ENCODE data around the gene DAD1.
"Not testable (repeated sequence)": the region's sequence is repeated elsewhere in the genome, so short reads cannot be mapped to it uniquely, and the experiment has no call there.

The DAD1 gene

GRCh38 chr14:22598099-22598895 lies 9.3 kb upstream of the DAD1 start, which contains the start of gene ABHD4:
Gene ABHD4, plus strand, starts transcription at chr14:22598300. Its CDS starts 7 bp downstream, at chr14:22598307.
- peak within 1 kb of the TSS; percentile 76 for H3K4me3 ChIP-seq (ENCODE audit: low read length)
- no peaks in the 10 kb centered on the region for H3K9me3 ChIP-seq (replicated peaks; ENCODE audit: low read length)
- H3K27me3 ChIP-seq (ENCODE audit: control insufficient read depth, insufficient read depth, low read length), result peaks cover 4% of the 10 kb centered on the region
- H3K4me1 ChIP-seq (ENCODE audit: control insufficient read depth, insufficient read depth, low read length), result peaks cover 22% of the 10 kb centered on the region
- H3K36me3 ChIP-seq (ENCODE audit: insufficient read depth, low read length), result peaks cover 13% of the 10 kb centered on the region
- peak within 1 kb of the TSS; percentile 97 for H3K4me2 ChIP-seq (ENCODE audit: low read length)
- H3K9ac ChIP-seq (ENCODE audit: low read depth, low read length), result peak within 1 kb of the TSS; percentile 84

- Histone ChIP-seq H3K4me1 (ENCODE audit: control insufficient read depth, insufficient read depth, low read length) (peaks cover 16% of the 10 kb centered on the region), H3K4me3 (ENCODE audit: low read length) (peak overlapping the region; percentile 76), H3K4me2 (ENCODE audit: low read length) (peak overlapping the region; percentile 97), H3K27me3 (ENCODE audit: control insufficient read depth, insufficient read depth, low read length) (peaks cover 9% of the 10 kb centered on the region), H3K9ac (ENCODE audit: low read depth, low read length) (peak overlapping the region; percentile 84), H3K9me3 (replicated peaks; ENCODE audit: low read length) (no peaks in the 10 kb centered on the region), H3K36me3 (ENCODE audit: insufficient read depth, low read length) (peaks cover 11% of the 10 kb centered on the region)
Observed at GRCh38 chr14:22597771-22598098, 8.7 kb upstream of the DAD1 start.

DNA sequence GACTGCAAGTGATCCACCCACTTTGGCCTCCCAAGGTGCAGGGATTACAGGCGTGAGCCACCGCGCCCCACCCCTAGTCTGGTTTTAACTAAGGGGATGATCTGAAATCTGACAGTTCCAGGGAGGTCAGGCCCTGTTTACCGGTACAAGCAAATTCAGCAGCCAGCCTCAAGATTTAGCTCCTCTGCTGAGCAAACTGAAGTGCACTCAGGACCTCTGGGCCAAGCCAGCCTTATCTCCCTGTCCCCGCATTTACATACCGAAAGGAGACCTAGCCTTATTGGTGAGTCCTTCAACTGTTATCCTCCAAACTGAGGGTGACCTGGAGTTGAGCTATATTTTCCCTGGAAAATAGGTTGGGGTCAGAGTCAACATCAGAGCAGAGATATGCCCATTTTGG lies 8.2 kb upstream of the DAD1 start:
- no peak overlapping the region for H3K4me3 ChIP-seq (ENCODE audit: low read length)

GRCh38 chr14:22596354-22596879 lies 7.4 kb upstream of the DAD1 start:
- Histone ChIP-seq H3K36me3 (ENCODE audit: insufficient read depth, low read length) (peaks cover 3% of the 10 kb centered on the region), H3K9me3 (replicated peaks; ENCODE audit: low read length) (no peaks in the 10 kb centered on the region), H3K4me1 (ENCODE audit: control insufficient read depth, insufficient read depth, low read length) (peaks cover 10% of the 10 kb centered on the region), H3K4me3 (ENCODE audit: low read length) (no peak overlapping the region), H3K9ac (ENCODE audit: low read depth, low read length) (no peak overlapping the region), H3K4me2 (ENCODE audit: low read length) (no peak overlapping the region), H3K27me3 (ENCODE audit: control insufficient read depth, insufficient read depth, low read length) (peaks cover 13% of the 10 kb centered on the region)

More for the DNA sequence above, 8.2 kb upstream of the DAD1 start:
- Histone ChIP-seq H3K9me3 (replicated peaks; ENCODE audit: low read length) (no peaks in the 10 kb centered on the region), H3K27me3 (ENCODE audit: control insufficient read depth, insufficient read depth, low read length) (peaks cover 13% of the 10 kb centered on the region), H3K36me3 (ENCODE audit: insufficient read depth, low read length) (peaks cover 8% of the 10 kb centered on the region), H3K4me2 (ENCODE audit: low read length) (peak overlapping the region; percentile 97), H3K4me1 (ENCODE audit: control insufficient read depth, insufficient read depth, low read length) (peaks cover 12% of the 10 kb centered on the region), H3K9ac (ENCODE audit: low read depth, low read length) (peak overlapping the region; percentile 84)

DNA sequence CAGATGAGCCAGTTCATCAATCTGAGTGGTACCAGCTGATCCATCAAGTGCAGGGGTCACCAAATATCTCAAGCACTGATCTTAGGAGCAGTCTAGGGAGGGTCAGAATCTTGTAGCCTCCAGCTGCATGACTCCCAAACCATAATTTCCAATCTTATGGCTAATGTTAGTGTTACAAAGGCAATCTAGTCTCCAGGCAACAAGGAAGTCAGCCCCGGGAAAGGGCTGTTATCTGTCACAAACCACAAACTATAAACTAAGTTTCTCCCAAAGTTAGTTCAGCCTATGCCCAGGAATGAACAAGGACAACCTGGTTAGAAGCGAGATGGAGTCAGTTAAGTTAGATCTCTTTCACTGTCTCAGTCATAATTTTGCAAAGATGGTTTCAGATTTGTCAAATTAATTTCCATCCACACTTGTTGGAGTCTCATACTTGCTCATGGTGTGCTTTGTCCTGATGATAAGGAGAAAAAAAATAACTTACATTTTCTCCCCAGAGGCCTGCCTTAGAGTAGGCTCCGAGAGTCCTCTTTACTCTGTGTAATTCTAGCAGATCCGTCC lies 5.2 kb upstream of the DAD1 start:
- Histone ChIP-seq H3K27me3 (ENCODE audit: control insufficient read depth, insufficient read depth, low read length) (peaks cover 13% of the 10 kb centered on the region), H3K36me3 (ENCODE audit: insufficient read depth, low read length) (no peaks in the 10 kb centered on the region), H3K9me3 (replicated peaks; ENCODE audit: low read length) (no peaks in the 10 kb centered on the region), H3K4me3 (ENCODE audit: low read length) (no peak overlapping the region), H3K9ac (ENCODE audit: low read depth, low read length) (no peak overlapping the region), H3K4me2 (ENCODE audit: low read length) (no peak overlapping the region), H3K4me1 (ENCODE audit: control insufficient read depth, insufficient read depth, low read length) (peaks cover 8% of the 10 kb centered on the region)

DNA sequence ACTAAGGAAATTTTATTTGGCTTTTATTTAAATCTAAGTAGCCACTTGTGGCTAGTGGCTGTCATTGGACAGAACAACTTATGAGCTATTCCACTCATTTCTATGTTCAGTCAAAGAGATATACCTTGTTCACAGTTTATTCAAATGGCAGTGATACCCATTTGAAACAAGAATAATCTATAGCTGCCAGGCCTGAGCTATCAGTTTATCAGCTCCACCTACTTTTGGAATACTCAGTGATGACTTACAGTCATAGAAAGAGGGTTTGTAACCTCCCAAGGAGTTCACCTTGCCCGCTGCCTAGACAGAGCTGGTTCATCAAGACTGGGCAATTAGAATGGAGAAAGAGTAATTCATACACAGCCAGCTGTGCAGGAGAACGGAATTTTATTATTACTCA lies 4.6 kb upstream of the DAD1 start:
- no peak overlapping the region for H3K9ac ChIP-seq (ENCODE audit: low read depth, low read length)
- no peaks in the 10 kb centered on the region for H3K9me3 ChIP-seq (replicated peaks; ENCODE audit: low read length)
- H3K36me3 ChIP-seq (ENCODE audit: insufficient read depth, low read length), result no peaks in the 10 kb centered on the region
- H3K27me3 ChIP-seq (ENCODE audit: control insufficient read depth, insufficient read depth, low read length), result peaks cover 13% of the 10 kb centered on the region
- peaks cover 4% of the 10 kb centered on the region for H3K4me1 ChIP-seq (ENCODE audit: control insufficient read depth, insufficient read depth, low read length)
- H3K4me2 ChIP-seq (ENCODE audit: low read length), result no peak overlapping the region
- no peak overlapping the region for H3K4me3 ChIP-seq (ENCODE audit: low read length)

DNA sequence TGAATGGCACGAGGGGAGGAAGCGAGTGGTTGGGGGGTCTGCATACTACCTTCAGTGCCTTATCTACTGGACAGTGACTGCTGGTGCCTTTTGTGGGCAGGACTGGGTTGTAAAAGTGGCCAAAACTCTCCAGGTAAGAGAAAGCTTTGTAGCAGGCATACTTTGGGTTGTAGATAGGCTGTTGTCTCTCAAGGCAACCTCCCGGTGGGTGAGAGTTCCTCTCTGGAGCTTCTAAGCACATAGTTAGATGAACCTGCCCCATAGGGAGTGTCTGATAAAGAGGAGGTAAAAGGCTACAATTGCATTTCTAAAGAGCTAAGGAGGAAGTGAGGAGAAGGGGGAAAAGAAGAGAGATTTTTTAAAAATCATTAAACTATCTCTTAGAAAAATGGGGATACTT lies 4.2 kb upstream of the DAD1 start:
- no peaks in the 10 kb centered on the region for H3K36me3 ChIP-seq (ENCODE audit: insufficient read depth, low read length)
- H3K27me3 ChIP-seq (ENCODE audit: control insufficient read depth, insufficient read depth, low read length), result peaks cover 13% of the 10 kb centered on the region
- no peak overlapping the region for H3K4me2 ChIP-seq (ENCODE audit: low read length)
- no peak overlapping the region for H3K4me3 ChIP-seq (ENCODE audit: low read length)
- H3K9me3 ChIP-seq (replicated peaks; ENCODE audit: low read length), result no peaks in the 10 kb centered on the region
- no peak overlapping the region for H3K9ac ChIP-seq (ENCODE audit: low read depth, low read length)
- H3K4me1 ChIP-seq (ENCODE audit: control insufficient read depth, insufficient read depth, low read length), result peaks cover 4% of the 10 kb centered on the region

DNA sequence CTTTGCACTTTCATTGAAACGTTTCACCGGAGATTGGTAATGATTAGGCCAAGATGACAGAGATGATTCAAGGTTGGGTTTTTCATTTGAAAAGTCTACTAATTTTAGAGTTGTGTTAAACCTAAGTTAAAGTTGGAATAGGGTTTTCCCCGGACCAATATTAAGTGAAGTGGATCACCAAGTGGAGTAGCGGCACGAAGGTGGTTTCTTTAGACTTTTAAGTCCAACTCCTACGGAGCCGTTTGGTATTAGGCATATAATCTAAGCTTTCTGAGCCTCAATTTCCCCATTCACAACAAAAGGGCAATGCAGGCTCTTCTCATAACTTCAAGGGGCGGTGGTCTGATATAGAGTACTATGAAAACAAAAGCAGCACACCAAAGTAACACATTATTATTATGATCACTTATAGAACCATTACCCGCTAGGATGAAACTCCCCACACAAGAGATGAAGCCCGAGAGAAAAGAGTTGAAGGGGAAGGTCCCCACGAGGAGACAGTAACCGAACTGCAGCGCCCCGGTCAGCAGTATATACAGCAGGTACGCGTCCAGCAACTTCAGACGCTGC lies 413 bp downstream of the DAD1 start:
- Histone ChIP-seq H3K9ac (ENCODE audit: low read depth, low read length) (peak overlapping the region; percentile 99), H3K4me2 (ENCODE audit: low read length) (peak overlapping the region; percentile 92), H3K9me3 (replicated peaks; ENCODE audit: low read length) (no peaks in the 10 kb centered on the region), H3K27me3 (ENCODE audit: control insufficient read depth, insufficient read depth, low read length) (peaks cover 9% of the 10 kb centered on the region), H3K4me1 (ENCODE audit: control insufficient read depth, insufficient read depth, low read length) (peaks cover 21% of the 10 kb centered on the region), H3K36me3 (ENCODE audit: insufficient read depth, low read length) (peaks cover 7% of the 10 kb centered on the region), H3K4me3 (ENCODE audit: low read length) (peak overlapping the region; percentile 93)

- not testable (repeated sequence) for H3K27me3 ChIP-seq (ENCODE audit: control insufficient read depth, insufficient read depth, low read length); H3K9me3 ChIP-seq (replicated peaks; ENCODE audit: low read length)
- H3K4me2 ChIP-seq (ENCODE audit: low read length), result peak overlapping the region; percentile 92
- H3K36me3 ChIP-seq (ENCODE audit: insufficient read depth, low read length), result peaks cover 14% of the 10 kb centered on the region
- H3K9ac ChIP-seq (ENCODE audit: low read depth, low read length), result peak overlapping the region; percentile 99
- H3K4me3 ChIP-seq (ENCODE audit: low read length), result peak overlapping the region; percentile 93
- H3K4me1 ChIP-seq (ENCODE audit: control insufficient read depth, insufficient read depth, low read length), result peaks cover 21% of the 10 kb centered on the region
Observed at GRCh38 chr14:22587677-22588422, 1.2 kb downstream of the DAD1 start.

- Histone ChIP-seq H3K4me3 (ENCODE audit: low read length) (peak overlapping the region; percentile 93), H3K9ac (ENCODE audit: low read depth, low read length) (peak overlapping the region; percentile 19), H3K4me2 (ENCODE audit: low read length) (peak overlapping the region; percentile 92), H3K9me3 (replicated peaks; ENCODE audit: low read length) (no peaks in the 10 kb centered on the region), H3K36me3 (ENCODE audit: insufficient read depth, low read length) (peaks cover 14% of the 10 kb centered on the region), H3K27me3 (ENCODE audit: control insufficient read depth, insufficient read depth, low read length) (no peaks in the 10 kb centered on the region), H3K4me1 (ENCODE audit: control insufficient read depth, insufficient read depth, low read length) (peaks cover 21% of the 10 kb centered on the region)
Observed at GRCh38 chr14:22587247-22587646, 1.8 kb downstream of the DAD1 start.

GRCh38 chr14:22583994-22584393 lies 5.0 kb downstream of the DAD1 start:
- peaks cover 19% of the 10 kb centered on the region for H3K36me3 ChIP-seq (ENCODE audit: insufficient read depth, low read length)
- no peak overlapping the region for H3K4me2 ChIP-seq (ENCODE audit: low read length)
- H3K4me3 ChIP-seq (ENCODE audit: low read length), result no peak overlapping the region
- H3K9ac ChIP-seq (ENCODE audit: low read depth, low read length), result no peak overlapping the region
- no peaks in the 10 kb centered on the region for H3K27me3 ChIP-seq (ENCODE audit: control insufficient read depth, insufficient read depth, low read length)
- H3K9me3 ChIP-seq (replicated peaks; ENCODE audit: low read length), result no peaks in the 10 kb centered on the region
- H3K4me1 ChIP-seq (ENCODE audit: control insufficient read depth, insufficient read depth, low read length), result peaks cover 17% of the 10 kb centered on the region

Data from skeletal muscle satellite cell (primary cell).